ENCODE data around the gene COL28A1.
"Not testable (repeated sequence)": the region's sequence is repeated elsewhere in the genome, so short reads cannot be mapped to it uniquely, and the experiment has no call there.

COL28A1 gene

DNA sequence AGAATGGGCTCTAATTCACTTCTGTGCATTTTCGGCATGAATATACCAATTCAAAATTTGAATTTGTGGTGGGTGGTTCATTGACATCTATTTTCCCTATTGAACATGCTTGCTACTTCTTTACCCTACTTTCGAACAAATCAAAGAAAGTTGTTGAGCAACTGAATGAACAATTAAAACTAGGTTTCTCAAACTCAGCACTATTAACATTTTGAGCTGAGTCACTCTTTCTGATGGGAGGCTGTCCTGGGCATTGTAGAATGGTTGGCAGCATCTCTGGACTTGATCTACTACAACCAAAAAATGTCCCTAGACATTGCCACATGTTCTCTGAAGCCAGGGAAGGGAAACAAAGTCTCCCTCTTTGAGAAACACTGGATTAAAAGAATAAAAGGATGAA is 116.7 kb downstream of the COL28A1 start:
- no peak for DNase-seq
- H3K4me3 Mint-ChIP-seq: no peak overlapping the region
- no peaks in the 10 kb centered on the region for H3K36me3 Mint-ChIP-seq
- no peaks in the 10 kb centered on the region for H3K9me3 Mint-ChIP-seq
- no peak for ATAC-seq (replicated peaks)
- no peak overlapping the region for H3K27ac Mint-ChIP-seq
- H3K4me1 Mint-ChIP-seq: peaks cover 7 to 14% of the 10 kb centered on the region in 2 donors
- no peaks in the 10 kb centered on the region for H3K27me3 Mint-ChIP-seq

DNA sequence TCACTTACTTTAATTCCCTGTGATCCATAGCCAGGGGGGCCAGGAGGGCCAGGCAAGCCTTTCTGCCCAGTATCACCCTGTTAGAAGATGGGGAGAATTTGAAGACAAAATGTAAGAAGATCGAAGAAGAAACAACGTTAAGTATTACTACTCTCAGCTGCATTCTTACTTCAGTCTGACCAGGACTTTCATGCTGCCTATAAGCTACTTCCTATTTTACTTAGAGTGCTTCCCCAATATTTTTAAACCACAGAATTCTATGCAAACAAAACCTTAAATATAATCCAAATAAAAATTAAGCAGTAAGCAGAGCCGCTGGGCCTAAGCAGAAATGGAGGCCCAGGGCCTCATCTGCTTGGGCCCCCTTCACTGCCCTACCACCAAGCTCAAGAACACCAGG is 117.8 kb downstream of the COL28A1 start:
- Mint-ChIP-seq H3K36me3 (no peaks in the 10 kb centered on the region), H3K27me3 (no peaks in the 10 kb centered on the region), H3K4me3 (no peak overlapping the region), H3K4me1 (peaks cover 7 to 14% of the 10 kb centered on the region in 2 donors), H3K27ac (no peak overlapping the region), H3K9me3 (no peaks in the 10 kb centered on the region)
- no peak for ATAC-seq (replicated peaks)
- DNase-seq: no peak

DNA sequence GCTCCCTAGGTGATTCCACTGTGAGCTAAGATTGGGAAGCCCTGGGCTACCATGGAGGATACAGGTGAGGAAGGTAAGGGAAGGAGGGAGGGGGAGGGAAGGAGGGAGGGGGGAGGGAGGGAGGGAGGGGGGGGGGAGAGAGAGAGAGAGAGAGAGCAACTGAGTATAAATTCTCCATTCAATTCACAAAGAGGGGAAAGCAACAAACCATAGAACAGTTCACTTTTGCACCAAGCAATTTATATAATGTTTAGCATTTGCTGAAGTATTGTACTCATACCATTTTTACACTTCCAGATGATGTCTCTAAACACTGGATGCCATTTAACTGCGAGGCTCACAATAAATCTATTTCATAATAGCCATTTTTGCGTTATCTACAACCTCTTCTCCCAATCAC is 118.3 kb downstream of the COL28A1 start:
- DNase-seq: no peak
- Mint-ChIP-seq H3K4me1 (peaks cover 7 to 14% of the 10 kb centered on the region in 2 donors), H3K4me3 (no peak overlapping the region), H3K36me3 (no peaks in the 10 kb centered on the region), H3K27ac (no peak overlapping the region), H3K27me3 (peaks cover 0 to under 1% of the 10 kb centered on the region in 2 donors), H3K9me3 (no peaks in the 10 kb centered on the region)
- ATAC-seq (replicated peaks): no peak

DNA sequence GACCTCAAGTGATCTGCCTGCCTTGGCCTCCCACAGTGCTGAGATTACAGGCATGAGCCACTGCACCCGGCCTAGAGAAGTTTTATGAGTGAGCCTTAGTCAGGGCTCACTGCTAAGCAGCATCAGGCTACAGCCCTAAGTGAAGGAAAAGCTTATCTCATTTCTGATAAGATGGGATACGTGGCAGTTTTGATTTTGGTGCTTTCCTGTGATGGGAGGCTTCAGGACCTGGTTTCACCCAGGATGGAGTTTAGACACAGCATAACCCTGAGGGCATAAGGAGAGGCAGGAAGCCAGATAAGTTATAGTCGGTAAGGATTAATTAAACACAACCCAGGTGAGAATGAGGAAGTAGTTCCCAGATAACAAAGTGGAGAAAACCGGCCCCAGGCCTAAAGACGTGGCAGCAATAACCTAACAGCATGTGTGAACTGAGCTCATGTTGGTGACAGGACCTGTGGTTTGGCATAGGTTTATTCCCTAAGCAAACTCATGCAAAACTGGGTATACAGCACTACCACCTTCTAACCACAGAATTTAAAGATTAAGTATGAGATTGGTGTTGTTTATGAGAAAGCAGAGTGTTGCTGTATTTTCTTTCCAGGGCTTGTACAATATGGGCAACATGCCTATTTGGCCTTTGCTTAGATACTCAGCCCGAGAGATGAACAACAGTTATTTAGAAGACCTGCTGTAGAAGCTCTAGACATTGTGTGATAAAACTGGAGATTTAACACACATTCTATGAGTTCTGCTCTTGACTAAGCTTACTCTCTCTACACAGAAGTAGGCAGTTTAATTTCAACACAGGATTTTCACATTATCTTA is 119.4 kb downstream of the COL28A1 start:
- Mint-ChIP-seq H3K27ac (no peak overlapping the region), H3K4me1 (peaks cover 7 to 14% of the 10 kb centered on the region in 2 donors), H3K36me3 (no peaks in the 10 kb centered on the region), H3K4me3 (no peak overlapping the region), H3K9me3 (no peaks in the 10 kb centered on the region), H3K27me3 (peaks cover 5 to 6% of the 10 kb centered on the region in 2 donors)
- ATAC-seq (replicated peaks): peak; percentile 69 to 70
- DNase-seq: no peak

DNA sequence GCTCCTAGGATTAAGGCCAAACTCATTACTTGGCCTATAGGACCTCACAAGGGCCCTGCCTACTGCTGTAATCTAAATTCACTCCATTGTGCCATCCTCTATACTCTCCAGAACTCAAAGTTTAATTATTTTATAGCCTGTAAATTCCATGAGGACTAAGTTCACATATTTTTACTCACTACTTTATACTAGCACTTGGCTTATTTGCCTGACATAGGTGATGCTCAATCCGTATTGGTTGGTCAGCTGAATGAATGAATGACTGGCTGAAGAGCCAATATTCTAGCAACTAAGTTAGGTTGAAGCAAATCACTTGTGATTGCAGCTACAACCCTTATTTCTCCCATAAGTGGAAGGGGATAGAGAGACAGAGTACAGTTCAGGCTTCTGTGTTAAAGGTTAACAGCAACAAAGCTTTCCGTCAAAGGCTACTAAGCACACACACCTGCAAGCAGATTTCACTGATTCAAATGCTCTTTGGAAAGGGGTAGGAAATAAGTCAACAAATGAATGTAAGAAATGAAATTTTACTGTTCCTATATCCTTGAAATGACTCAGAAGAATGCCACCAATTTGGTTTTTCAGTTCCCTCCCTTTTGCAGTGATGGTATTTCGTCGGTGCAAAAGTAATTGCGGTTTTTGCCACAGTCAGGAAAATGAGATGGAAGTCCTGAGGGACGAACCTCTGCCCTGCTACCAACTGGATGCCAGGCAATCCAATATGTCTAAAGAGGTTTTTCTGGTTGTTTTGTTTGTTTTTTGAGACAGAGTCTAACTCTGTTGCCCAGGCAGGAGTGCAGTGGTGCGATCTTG is 120.7 kb downstream of the COL28A1 start:
- no peaks in the 10 kb centered on the region for H3K9me3 Mint-ChIP-seq
- H3K36me3 Mint-ChIP-seq: no peaks in the 10 kb centered on the region
- ATAC-seq (replicated peaks) (no peak), DNase-seq (no peak)
- H3K27me3 Mint-ChIP-seq: peaks cover 5 to 6% of the 10 kb centered on the region in 2 donors
- H3K4me1 Mint-ChIP-seq: peaks cover 7 to 14% of the 10 kb centered on the region in 2 donors
- no peak overlapping the region for H3K27ac Mint-ChIP-seq
- H3K4me3 Mint-ChIP-seq: no peak overlapping the region

DNA sequence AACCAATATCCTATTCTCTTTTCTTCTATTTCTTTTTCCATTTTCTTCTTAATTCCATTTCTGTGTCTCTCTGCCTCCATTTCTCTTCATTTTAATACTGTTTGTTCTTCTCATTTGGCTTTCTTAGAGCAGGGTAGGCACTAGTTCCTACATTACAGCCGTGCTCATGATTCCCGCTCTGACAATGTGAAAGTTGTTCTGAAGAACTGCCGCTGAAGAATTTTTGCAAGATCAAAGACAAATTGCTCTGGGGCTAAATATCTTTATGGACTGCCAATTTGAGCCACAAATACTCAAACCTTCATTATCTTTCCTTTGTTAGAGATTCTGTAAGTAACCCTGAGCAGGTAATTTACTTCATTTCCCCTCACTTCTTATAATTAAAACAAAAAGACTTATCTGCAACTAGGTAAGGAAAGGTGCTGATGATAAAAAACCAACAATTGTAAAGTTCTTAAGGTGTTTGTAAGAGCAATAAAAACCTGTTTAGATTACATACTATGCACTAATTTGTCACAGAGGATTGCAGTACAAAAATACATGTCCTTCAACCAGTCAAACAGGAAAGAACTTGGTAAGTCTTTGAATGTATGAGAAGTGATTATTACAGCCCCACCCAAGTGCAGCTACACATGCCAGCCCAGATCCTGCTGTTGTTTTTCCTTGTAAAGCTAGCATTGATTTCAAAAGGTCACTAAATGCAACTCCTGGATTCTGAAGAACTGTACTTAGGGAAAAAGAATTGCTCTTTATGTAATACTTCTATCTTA is 127.5 kb downstream of the COL28A1 start:
- H3K36me3 Mint-ChIP-seq: peaks cover 4 to 9% of the 10 kb centered on the region in 2 donors
- peaks cover 5 to 6% of the 10 kb centered on the region in 2 donors for H3K27me3 Mint-ChIP-seq
- ATAC-seq (replicated peaks): no peak
- H3K27ac Mint-ChIP-seq: no peak overlapping the region
- H3K4me3 Mint-ChIP-seq: no peak overlapping the region
- DNase-seq: no peak
- H3K9me3 Mint-ChIP-seq: peaks cover 5 to 7% of the 10 kb centered on the region in 2 donors
- H3K4me1 Mint-ChIP-seq: no peaks in the 10 kb centered on the region

GRCh38 chr7:7405461-7405860 is 130.2 kb downstream of the COL28A1 start:
- no peak for ATAC-seq (replicated peaks)
- H3K36me3 Mint-ChIP-seq: peaks cover 4 to 9% of the 10 kb centered on the region in 2 donors
- H3K27ac Mint-ChIP-seq: no peak overlapping the region
- no peak for DNase-seq
- H3K27me3 Mint-ChIP-seq: peaks cover 0 to 7% of the 10 kb centered on the region in 2 donors
- peaks cover 5 to 7% of the 10 kb centered on the region in 2 donors for H3K9me3 Mint-ChIP-seq
- H3K4me3 Mint-ChIP-seq: no peak overlapping the region
- H3K4me1 Mint-ChIP-seq: no peaks in the 10 kb centered on the region

DNA sequence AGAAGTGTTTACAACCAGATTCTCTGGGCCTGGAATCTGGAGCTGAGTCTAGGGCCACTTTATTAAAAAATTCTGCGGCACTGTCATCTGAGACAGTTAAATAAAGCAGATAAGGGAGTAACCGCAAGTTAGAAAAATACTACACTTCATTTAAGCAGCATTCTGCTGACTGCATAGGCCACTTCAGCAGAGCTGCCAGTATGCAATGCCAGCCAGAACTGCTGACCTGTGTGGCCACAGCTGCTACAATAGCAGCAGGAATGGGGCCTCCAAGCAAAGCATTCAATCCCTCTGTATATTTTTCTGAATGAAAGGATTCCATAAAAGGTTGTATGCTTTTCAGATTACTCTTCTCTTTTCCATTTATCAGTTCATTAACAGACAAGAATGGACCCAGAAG is 136.0 kb downstream of the COL28A1 start:
- no peak overlapping the region for H3K4me3 Mint-ChIP-seq
- H3K36me3 Mint-ChIP-seq: no peaks in the 10 kb centered on the region
- no peak overlapping the region for H3K27ac Mint-ChIP-seq
- no peaks in the 10 kb centered on the region for H3K9me3 Mint-ChIP-seq
- ATAC-seq (replicated peaks): no peak
- peaks cover 0 to 7% of the 10 kb centered on the region in 2 donors for H3K27me3 Mint-ChIP-seq
- no peaks in the 10 kb centered on the region for H3K4me1 Mint-ChIP-seq
- no peak for DNase-seq

DNA sequence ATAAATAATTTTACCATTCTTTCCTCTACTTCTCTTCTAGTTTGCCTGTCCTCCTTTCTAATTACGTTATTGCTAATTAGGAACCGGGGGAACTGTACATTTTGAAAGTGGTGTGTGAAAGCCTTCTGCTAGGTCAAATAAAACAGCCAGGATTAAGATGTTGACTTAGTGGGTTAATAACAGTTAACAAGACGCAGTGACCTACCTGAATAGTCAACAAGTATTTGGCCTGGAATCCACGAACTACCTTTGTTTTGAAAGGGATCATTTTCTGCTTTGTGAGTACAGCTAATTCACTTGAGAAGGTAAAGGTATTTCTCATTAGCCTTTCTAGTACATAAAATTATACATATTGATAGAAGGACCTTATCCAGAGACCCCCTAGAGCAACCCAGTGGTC is 139.9 kb downstream of the COL28A1 start:
- H3K4me1 Mint-ChIP-seq: no peaks in the 10 kb centered on the region
- no peak overlapping the region for H3K4me3 Mint-ChIP-seq
- H3K27ac Mint-ChIP-seq: no peak overlapping the region

GRCh38 chr7:7388164-7388563 is 147.5 kb downstream of the COL28A1 start:
- not testable (repeated sequence) for ATAC-seq (replicated peaks); DNase-seq; H3K27ac Mint-ChIP-seq; H3K4me3 Mint-ChIP-seq
- H3K9me3 Mint-ChIP-seq: peaks cover 21% of the 10 kb centered on the region in 2 donors
- H3K4me1 Mint-ChIP-seq: peaks cover 2 to 11% of the 10 kb centered on the region in 2 donors
- peaks cover 9 to 17% of the 10 kb centered on the region in 2 donors for H3K36me3 Mint-ChIP-seq
- H3K27me3 Mint-ChIP-seq: peaks cover 22 to 27% of the 10 kb centered on the region in 2 donors

More for the DNA sequence above, 139.9 kb downstream of the COL28A1 start:
- peaks cover 7 to 17% of the 10 kb centered on the region in 2 donors for H3K36me3 Mint-ChIP-seq
- no peak for DNase-seq
- peaks cover 16 to 19% of the 10 kb centered on the region in 2 donors for H3K9me3 Mint-ChIP-seq
- peaks cover 22 to 26% of the 10 kb centered on the region in 2 donors for H3K27me3 Mint-ChIP-seq
- no peak for ATAC-seq (replicated peaks)

DNA sequence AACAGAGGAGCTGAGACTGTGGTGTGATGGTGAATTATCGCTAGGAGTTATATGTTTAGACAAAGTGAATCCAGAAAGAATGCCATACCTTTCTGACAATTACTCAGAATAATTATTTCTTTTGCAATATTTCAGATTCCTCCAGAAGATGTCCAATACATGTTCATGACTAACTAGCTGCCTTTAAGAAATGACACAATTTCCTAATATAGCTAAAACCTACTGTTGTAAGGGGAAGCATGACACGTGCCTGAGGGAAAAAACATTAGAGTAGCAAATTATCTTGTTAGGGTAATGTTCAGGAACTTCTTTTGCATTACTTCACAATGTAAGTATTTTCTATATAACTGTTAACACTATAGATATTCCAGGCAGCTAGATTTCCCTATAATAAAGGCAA is 150.3 kb downstream of the COL28A1 start:
- Mint-ChIP-seq H3K27ac (no peak overlapping the region), H3K4me1 (peaks cover 2 to 11% of the 10 kb centered on the region in 2 donors), H3K36me3 (peaks cover 0 to 2% of the 10 kb centered on the region in 2 donors), H3K4me3 (no peak overlapping the region), H3K27me3 (no peaks in the 10 kb centered on the region), H3K9me3 (peaks cover 0 to 3% of the 10 kb centered on the region in 2 donors)
- DNase-seq (no peak), ATAC-seq (replicated peaks) (no peak)

GRCh38 chr7:7384228-7384627 is 151.4 kb downstream of the COL28A1 start:
- no peak overlapping the region for H3K27ac Mint-ChIP-seq
- no peaks in the 10 kb centered on the region for H3K36me3 Mint-ChIP-seq

DNA sequence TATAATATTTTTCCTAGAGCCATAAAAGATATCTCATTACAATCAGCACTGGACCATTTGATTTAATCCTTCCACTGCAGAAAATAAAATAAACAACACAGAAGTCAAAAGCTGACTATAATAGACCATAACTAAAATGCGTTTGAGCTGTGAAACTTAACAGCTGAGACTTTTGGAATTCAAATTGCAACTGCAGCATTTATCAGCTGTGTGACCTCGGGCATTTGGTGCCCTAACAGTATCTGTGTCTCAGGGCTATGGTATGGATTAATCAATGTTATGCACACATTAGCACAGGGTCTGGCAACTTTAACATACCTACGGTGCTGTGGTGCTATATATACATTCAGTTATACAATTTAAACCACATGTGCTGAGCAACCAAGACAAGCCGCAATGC is 160.1 kb downstream of the COL28A1 start:
- Mint-ChIP-seq H3K27ac (no peak overlapping the region), H3K27me3 (no peaks in the 10 kb centered on the region), H3K36me3 (no peaks in the 10 kb centered on the region), H3K4me1 (no peaks in the 10 kb centered on the region), H3K4me3 (no peak overlapping the region), H3K9me3 (no peaks in the 10 kb centered on the region)
- DNase-seq (no peak), ATAC-seq (replicated peaks) (no peak)

More at GRCh38 chr7:7384228-7384627, 151.4 kb downstream of the COL28A1 start:
- peak; percentile 73 to 77 for ATAC-seq (replicated peaks)
- H3K4me3 Mint-ChIP-seq: no peak overlapping the region
- H3K9me3 Mint-ChIP-seq: no peaks in the 10 kb centered on the region
- peaks cover 2 to 11% of the 10 kb centered on the region in 2 donors for H3K4me1 Mint-ChIP-seq
- no peak for DNase-seq
- no peaks in the 10 kb centered on the region for H3K27me3 Mint-ChIP-seq

- ATAC-seq (replicated peaks) (no peak), DNase-seq (no peak)
- Mint-ChIP-seq H3K27ac (no peak overlapping the region), H3K9me3 (no peaks in the 10 kb centered on the region), H3K4me3 (no peak overlapping the region), H3K27me3 (peaks cover 0 to 6% of the 10 kb centered on the region in 2 donors), H3K36me3 (no peaks in the 10 kb centered on the region), H3K4me1 (peaks cover 3 to 6% of the 10 kb centered on the region in 2 donors)
These were observed 165.6 kb downstream of the COL28A1 start for GRCh38 chr7:7370076-7370475.

Measured in stimulated activated naive B cell treated with anti-CD40 and anti-IgM and Interleukin-4, amounts not matched to agents 10 μg/mL and 1 μg/mL and 100 μg/mL, for 72 hours (primary cell).